Measurements from ENCODE around the gene MEP1A. TPM values are rescaled to one million over a fixed set of nuclear protein-coding genes. Genes with fewer than 3 reads are reported as not detected.
"Not testable (repeated sequence)": the region's sequence is repeated elsewhere in the genome, so short reads cannot be mapped to it uniquely, and the experiment has no call there.

Gene MEP1A
- not detected for total RNA-seq
- polyA plus RNA-seq (ENCODE audit: insufficient read length in 6 of 6), result under 1 TPM in 1 of 6 donors, not detected in 5; 0.06 TPM
- long read RNA-seq, donor 1, partial matches to known transcripts, result 140 of 140 reads
- long read RNA-seq, donor 1, other reads (novel, unspliced or antisense), result 0 of 140 reads
- long read RNA-seq, donor 2, partial matches to known transcripts, result 0 of 1 reads
- long read RNA-seq, donor 2, other reads (novel, unspliced or antisense), result 0 of 1 reads
- long read RNA-seq, donor 3, result 0 reads
- long read RNA-seq, donor 4, result 0 reads
- long read RNA-seq, donor 5, result 0 reads
- long read RNA-seq, donor 6, result 0 reads
- long read RNA-seq, donor 7, result 0 reads
- long read RNA-seq, donor 8, result 0 reads
- long read RNA-seq, donor 9, result 0 reads
- long read RNA-seq, donor 10, result 0 reads
- long read RNA-seq, donor 11, result 0 reads
- long read RNA-seq, donor 12, result 0 reads

DNA sequence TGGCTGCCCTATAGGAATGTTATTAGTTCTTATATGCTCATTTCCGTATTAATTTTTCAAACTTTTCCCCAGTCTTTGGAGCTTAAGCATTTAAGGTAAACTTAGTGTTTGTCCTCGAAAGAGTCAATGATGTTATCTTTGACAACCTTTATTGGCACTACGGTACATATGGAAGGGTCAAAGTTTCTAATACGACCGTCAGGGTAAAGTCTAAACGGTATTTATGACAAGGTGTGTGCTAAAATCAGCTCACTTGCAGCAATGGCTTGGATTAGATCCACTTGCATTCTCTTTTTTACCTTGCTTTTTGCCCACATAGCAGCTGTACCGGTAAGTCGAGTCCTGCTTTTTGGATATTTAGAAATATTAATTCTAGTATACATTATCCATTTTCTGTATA, at the start of gene MEP1A:
TSS of gene MEP1A (plus strand) at position 252 of the 400 bp plus-strand sequence. CDS start at position 262, 10 bp downstream.
- TF ChIP-seq, protein P1, sequence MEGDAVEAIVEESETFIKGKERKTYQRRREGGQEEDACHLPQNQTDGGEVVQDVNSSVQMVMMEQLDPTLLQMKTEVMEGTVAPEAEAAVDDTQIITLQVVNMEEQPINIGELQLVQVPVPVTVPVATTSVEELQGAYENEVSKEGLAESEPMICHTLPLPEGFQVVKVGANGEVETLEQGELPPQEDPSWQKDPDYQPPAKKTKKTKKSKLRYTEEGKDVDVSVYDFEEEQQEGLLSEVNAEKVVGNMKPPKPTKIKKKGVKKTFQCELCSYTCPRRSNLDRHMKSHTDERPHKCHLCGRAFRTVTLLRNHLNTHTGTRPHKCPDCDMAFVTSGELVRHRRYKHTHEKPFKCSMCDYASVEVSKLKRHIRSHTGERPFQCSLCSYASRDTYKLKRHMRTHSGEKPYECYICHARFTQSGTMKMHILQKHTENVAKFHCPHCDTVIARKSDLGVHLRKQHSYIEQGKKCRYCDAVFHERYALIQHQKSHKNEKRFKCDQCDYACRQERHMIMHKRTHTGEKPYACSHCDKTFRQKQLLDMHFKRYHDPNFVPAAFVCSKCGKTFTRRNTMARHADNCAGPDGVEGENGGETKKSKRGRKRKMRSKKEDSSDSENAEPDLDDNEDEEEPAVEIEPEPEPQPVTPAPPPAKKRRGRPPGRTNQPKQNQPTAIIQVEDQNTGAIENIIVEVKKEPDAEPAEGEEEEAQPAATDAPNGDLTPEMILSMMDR (IDR thresholded peaks at IDR 0.05), result no peak
- Histone ChIP-seq H3K9me3 (no peaks in the 10 kb centered on the region), H3K4me1 (no peaks in the 10 kb centered on the region), H3K4me3 (no peak within 1 kb of the TSS), H3K27ac (no peak within 1 kb of the TSS), H3K27me3 (no peaks in the 10 kb centered on the region), H3K36me3 (no peaks in the 10 kb centered on the region)
- ATAC-seq, result no peak
- intact Hi-C loops (cut with DNase I), result no loop called here
- no peak for DNase-seq

GRCh38 chr6:46743425-46744158, 49.6 kb upstream of the MEP1A start:
- Histone ChIP-seq H3K9me3 (no peaks in the 10 kb centered on the region), H3K27ac (no peak overlapping the region), H3K36me3 (no peaks in the 10 kb centered on the region), H3K4me3 (no peak overlapping the region), H3K27me3 (peaks cover 0 to 7% of the 10 kb centered on the region in 2 donors), H3K4me1 (no peaks in the 10 kb centered on the region)
- ATAC-seq (no peak), DNase-seq (no peak)
- intact Hi-C loops (cut with DNase I), result no loop called here
- TF ChIP-seq, protein P1 (IDR thresholded peaks at IDR 0.05), result no peak

GRCh38 chr6:46744159-46744725, 48.9 kb upstream of the MEP1A start:
- H3K4me3 ChIP-seq; H3K36me3 ChIP-seq; H3K27ac ChIP-seq; H3K4me1 ChIP-seq; DNase-seq; intact Hi-C loops (cut with DNase I); H3K9me3 ChIP-seq; ATAC-seq; H3K27me3 ChIP-seq: not testable (repeated sequence)

GRCh38 chr6:46745973-46746372, 47.2 kb upstream of the MEP1A start:
- Histone ChIP-seq H3K27me3 (peaks cover 0 to 7% of the 10 kb centered on the region in 2 donors), H3K36me3 (no peaks in the 10 kb centered on the region), H3K9me3 (no peaks in the 10 kb centered on the region), H3K27ac (no peak overlapping the region), H3K4me3 (no peak overlapping the region), H3K4me1 (no peaks in the 10 kb centered on the region)
- intact Hi-C loops (cut with DNase I), result no loop called here
- TF ChIP-seq, protein P1 (IDR thresholded peaks at IDR 0.05), result no peak
- no peak for DNase-seq
- no peak for ATAC-seq

- intact Hi-C loops (cut with DNase I), result no loop called here
- Histone ChIP-seq H3K4me1 (no peaks in the 10 kb centered on the region), H3K36me3 (no peaks in the 10 kb centered on the region), H3K27ac (no peak within 1 kb of the TSS), H3K27me3 (peaks cover 0 to 7% of the 10 kb centered on the region in 2 donors), H3K9me3 (no peaks in the 10 kb centered on the region), H3K4me3 (no peak within 1 kb of the TSS)
- ATAC-seq (no peak), DNase-seq (no peak)
- TF ChIP-seq, protein P1 (IDR thresholded peaks at IDR 0.05), result no peak
Measured at GRCh38 chr6:46746696-46747095, 46.5 kb upstream of the MEP1A start, which contains the start of gene ANKRD66. Gene ANKRD66, plus strand, starts transcription at chr6:46746933. Its CDS starts 5,016 bp downstream, at chr6:46751949.
